WI38 (cell line): ENCODE results near the gene TSPO2.

Experiments
- H3K4me3 ChIP-seq: 2 replicates; pipeline ENCODE4 v1.5.1; 2011; ENCODE audit warnings: low read depth, mild to moderate bottlenecking, control low read depth, low read length
- CTCF ChIP-seq: IDR thresholded peaks from 2 replicates; pipeline ENCODE4 v1.5.1; 2012; ENCODE audit warnings: low read depth, mild to moderate bottlenecking, control low read depth, low read length

TSPO2 gene

DNA sequence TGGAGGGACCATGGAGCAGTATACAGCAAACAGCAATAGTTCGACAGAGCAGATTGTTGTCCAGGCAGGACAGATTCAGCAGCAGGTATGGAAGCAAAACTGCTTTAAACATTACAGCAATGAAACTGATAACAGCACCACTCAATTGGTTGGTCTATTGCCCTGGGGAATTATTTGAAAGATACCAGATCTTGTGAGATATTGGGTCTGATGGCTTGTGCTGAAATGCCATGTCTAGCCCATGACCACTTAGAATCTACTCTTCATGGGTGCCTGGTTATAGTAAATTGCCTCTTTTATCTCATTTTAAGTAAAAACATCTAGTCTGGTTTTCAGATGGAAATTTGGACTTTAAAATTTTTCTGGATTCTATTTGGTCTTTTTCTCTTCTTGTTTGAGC is 36.8 kb downstream of the TSPO2 start:
- H3K4me3 ChIP-seq, result no peak overlapping the region
- no peak for TF ChIP-seq CTCF

DNA sequence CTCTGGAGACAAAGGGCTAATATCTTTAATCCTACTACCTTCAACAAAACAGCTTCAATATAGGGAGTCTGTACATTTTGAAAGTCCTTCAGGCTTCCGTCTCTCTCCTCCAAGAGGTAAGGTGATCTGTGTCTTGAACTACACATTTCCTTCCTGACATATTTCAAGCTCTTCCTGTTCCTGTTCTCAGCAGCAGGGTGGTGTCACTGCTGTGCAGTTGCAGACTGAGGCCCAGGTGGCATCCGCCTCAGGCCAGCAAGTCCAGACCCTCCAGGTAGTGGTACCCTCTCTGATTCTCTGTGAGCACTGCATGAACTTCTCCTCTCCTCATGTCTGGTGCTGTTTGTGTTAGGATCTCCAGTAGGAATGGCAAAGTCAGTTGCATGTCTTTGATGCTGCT is 38.4 kb downstream of the TSPO2 start:
- H3K4me3 ChIP-seq, result no peak overlapping the region
- TF ChIP-seq CTCF, result no peak

DNA sequence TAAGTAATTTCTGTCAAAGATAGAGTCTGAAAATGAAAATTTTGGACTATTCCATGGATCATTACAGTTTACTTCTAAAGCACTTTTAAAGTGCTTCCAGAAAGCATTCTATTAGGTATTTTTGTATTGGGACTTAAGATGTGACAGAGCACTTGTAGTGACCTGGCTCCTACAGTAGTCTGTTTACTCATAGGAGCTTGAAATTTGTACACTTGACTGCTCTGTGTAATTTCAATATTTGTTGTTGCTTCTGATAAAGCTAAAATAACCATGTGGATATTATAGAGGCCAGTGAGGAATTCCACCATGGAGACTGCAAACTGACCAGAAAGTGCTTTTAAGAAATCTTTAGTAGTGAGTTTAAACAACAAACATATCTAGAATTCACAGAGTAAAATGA is 40.8 kb downstream of the TSPO2 start:
- TF ChIP-seq CTCF, result no peak

DNA sequence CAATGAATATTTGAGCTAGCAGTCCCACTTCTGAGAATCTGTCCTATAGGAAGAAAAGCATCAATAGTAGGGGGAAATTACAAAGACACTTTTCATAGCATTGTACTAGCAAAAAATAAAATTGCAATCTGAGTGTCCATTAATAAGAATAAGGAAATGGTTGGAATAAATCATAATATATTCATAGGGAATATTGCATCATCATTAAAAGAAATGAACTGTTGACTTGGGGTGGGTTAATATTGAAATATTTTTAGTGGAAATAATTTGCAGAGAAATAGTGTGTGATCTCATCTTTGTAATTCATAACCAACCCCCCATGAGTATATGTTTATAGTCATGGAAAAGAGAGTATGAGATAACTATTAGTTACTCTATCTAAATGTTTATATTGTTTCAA is 42.9 kb downstream of the TSPO2 start:
- TF ChIP-seq CTCF, result no peak
- H3K4me3 ChIP-seq, result no peak overlapping the region

More for the DNA sequence above, 40.8 kb downstream of the TSPO2 start:
- no peak overlapping the region for H3K4me3 ChIP-seq

- TF ChIP-seq CTCF, result no peak
- H3K4me3 ChIP-seq, result no peak overlapping the region
Measured at GRCh38 chr6:41088451-41088850, 46.2 kb downstream of the TSPO2 start.

DNA sequence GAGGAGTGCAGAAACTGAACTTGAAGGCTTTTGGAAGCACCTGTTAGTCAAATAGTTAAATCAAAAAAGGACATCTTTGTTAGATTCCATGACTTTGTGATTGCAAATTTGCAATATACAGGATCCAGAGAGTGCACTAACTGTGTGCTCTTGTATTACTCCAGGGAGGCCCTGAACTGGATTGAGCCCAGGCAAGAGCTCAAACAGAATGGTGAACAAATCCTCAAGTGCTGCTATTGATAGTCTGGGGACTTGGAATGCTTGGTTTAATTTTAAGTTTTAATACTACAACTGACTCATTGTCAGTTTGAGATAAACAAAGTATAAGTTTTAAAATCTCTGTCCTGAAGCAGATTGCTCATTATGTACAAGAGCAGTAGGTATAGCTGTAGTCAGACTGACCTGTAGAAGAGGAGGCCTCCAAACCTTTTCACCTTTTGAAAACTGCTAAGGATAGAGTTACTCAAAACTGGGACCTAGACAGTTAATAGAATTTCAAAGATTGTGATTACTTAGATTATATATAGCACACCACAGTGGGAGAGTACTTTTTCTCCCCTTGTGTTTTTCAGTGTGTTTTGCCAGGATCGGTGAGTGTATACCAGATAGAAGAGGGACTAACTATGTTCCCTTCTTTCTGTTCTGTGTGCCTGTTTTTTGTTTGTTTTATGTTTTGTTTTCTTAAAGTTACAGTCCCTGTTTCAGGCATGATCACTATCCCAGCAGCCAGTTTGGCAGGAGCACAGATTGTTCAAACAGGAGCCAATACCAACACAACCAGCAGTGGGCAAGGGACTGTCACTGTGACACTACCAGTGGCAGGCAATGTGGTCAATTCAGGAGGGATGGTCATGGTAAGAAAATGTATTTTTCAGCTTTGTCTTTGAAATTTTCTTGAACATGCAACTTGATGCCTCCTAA is 48.8 kb downstream of the TSPO2 start:
- TF ChIP-seq CTCF, result no peak

DNA sequence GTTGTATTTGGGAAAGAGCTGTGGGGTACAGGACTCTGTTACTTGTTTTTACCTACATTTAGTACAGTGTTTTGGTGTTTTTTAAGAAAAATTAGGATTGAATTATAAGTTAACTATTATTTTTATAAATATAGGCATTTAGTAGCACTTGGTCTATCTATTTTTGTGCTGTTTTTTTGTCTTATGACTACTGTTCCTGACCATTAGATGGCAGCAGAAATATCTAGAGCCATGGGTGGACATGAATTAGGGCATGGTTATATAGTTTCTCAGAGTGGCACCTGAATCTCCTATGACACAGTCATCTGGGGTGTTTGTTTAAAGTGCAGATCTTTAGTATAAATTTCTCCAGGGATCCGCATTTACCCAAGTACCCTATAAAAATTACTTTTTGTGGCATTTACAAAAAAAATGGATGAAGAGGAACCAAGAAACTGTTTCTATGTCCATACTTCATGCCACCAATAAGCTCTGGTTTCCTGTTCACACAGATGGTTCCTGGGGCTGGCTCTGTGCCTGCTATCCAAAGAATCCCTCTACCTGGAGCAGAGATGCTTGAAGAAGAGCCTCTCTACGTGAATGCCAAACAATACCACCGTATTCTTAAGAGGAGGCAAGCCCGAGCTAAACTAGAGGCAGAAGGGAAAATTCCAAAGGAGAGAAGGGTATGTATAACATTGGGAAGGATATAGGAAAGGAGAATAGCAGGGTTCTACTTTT is 50.3 kb downstream of the TSPO2 start:
- H3K4me3 ChIP-seq, result no peak overlapping the region
- no peak; the same call in 1 of the 2 replicates for TF ChIP-seq CTCF

More for the DNA sequence above, 48.8 kb downstream of the TSPO2 start:
- H3K4me3 ChIP-seq, result no peak overlapping the region
